Nephron (organoid): ENCODE results near the gene BDH1.

ENCODE experiments used
- H3K27ac Mint-ChIP-seq, 3 experiments: 2 replicates each; pipeline ENCODE4 v1.8.0; 2020; ENCODE audit warnings: mixed read lengths in 3 of 3, mild to moderate bottlenecking in 2 of 3, moderate library complexity in 1 of 3
- H3K27me3 Mint-ChIP-seq: 2 replicates; pipeline ENCODE4 v1.8.0; 2021; ENCODE audit warnings: low read depth, mild to moderate bottlenecking, moderate library complexity, mixed read lengths
- H3K36me3 Mint-ChIP-seq: 2 replicates; pipeline ENCODE4 v1.8.0; 2020; ENCODE audit warnings: low read depth, mixed read lengths
- H3K4me1 Mint-ChIP-seq: 2 replicates; pipeline ENCODE4 v1.8.0; 2020; ENCODE audit warnings: mixed read lengths
- H3K4me3 Mint-ChIP-seq, 3 experiments: 2 replicates each; pipeline ENCODE4 v1.8.0; 2020; ENCODE audit warnings: mild to moderate bottlenecking in 3 of 3, mixed read lengths in 3 of 3, moderate library complexity in 2 of 3
- H3K9me3 Mint-ChIP-seq: 2 replicates; pipeline ENCODE4 v1.8.0; 2020; ENCODE audit warnings: mixed read lengths
- CTCF ChIP-seq, 3 experiments: fragments of 200-600 bp; sonication (generic); IDR thresholded peaks; one replicate each; pipeline ENCODE4 v1.5.0; 2021; ENCODE audit warnings: antibody characterized with exemption in 3 of 3; ENCODE audit not compliant: unreplicated experiment in 3 of 3

Gene BDH1

GRCh38 chr3:197511130-197511529 is 44.6 kb downstream of the BDH1 start:
- H3K4me3 Mint-ChIP-seq: no peak overlapping the region
- H3K4me1 Mint-ChIP-seq: peaks cover 19% of the 10 kb centered on the region
- H3K9me3 Mint-ChIP-seq: no peaks in the 10 kb centered on the region
- TF ChIP-seq CTCF (IDR thresholded peaks at IDR 0.05; ENCODE audit: unreplicated experiment in 3 of 3): no peak
- peaks cover 4% of the 10 kb centered on the region for H3K27me3 Mint-ChIP-seq
- no peak overlapping the region for H3K27ac Mint-ChIP-seq
- H3K36me3 Mint-ChIP-seq: no peaks in the 10 kb centered on the region

GRCh38 chr3:197510642-197511018 is 45.1 kb downstream of the BDH1 start:
- Mint-ChIP-seq H3K27ac (no peak overlapping the region), H3K4me3 (no peak overlapping the region), H3K9me3 (no peaks in the 10 kb centered on the region), H3K4me1 (peaks cover 18% of the 10 kb centered on the region), H3K36me3 (no peaks in the 10 kb centered on the region), H3K27me3 (peaks cover 4% of the 10 kb centered on the region)
- TF ChIP-seq CTCF (IDR thresholded peaks at IDR 0.05; ENCODE audit: unreplicated experiment in 3 of 3): no peak

- H3K4me1 Mint-ChIP-seq: peaks cover 32% of the 10 kb centered on the region
- peak overlapping the region; percentile 67 to 77 (median 73) for H3K27ac Mint-ChIP-seq
- peaks cover 8% of the 10 kb centered on the region for H3K27me3 Mint-ChIP-seq
- no peak for TF ChIP-seq CTCF (IDR thresholded peaks at IDR 0.05; ENCODE audit: unreplicated experiment in 3 of 3)
- no peaks in the 10 kb centered on the region for H3K9me3 Mint-ChIP-seq
- no peaks in the 10 kb centered on the region for H3K36me3 Mint-ChIP-seq
- H3K4me3 Mint-ChIP-seq: peak overlapping the region; percentile 63 to 82 (median 81)
Measured at GRCh38 chr3:197508924-197509775, 46.6 kb downstream of the BDH1 start.

GRCh38 chr3:197508461-197508860 is 47.3 kb downstream of the BDH1 start:
- H3K27me3 Mint-ChIP-seq: peaks cover 8% of the 10 kb centered on the region
- no peak for TF ChIP-seq CTCF (IDR thresholded peaks at IDR 0.05; ENCODE audit: unreplicated experiment in 3 of 3)
- H3K36me3 Mint-ChIP-seq: no peaks in the 10 kb centered on the region
- no peak overlapping the region for H3K27ac Mint-ChIP-seq
- peaks cover 32% of the 10 kb centered on the region for H3K4me1 Mint-ChIP-seq
- H3K9me3 Mint-ChIP-seq: no peaks in the 10 kb centered on the region
- H3K4me3 Mint-ChIP-seq: no peak overlapping the region

- Mint-ChIP-seq H3K27me3 (peaks cover 8% of the 10 kb centered on the region), H3K9me3 (no peaks in the 10 kb centered on the region), H3K4me3 (no peak overlapping the region), H3K4me1 (peaks cover 34% of the 10 kb centered on the region), H3K27ac (peak overlapping the region in 2 of 3 experiments; percentile 54 to 62), H3K36me3 (no peaks in the 10 kb centered on the region)
- no peak for TF ChIP-seq CTCF (IDR thresholded peaks at IDR 0.05; ENCODE audit: unreplicated experiment in 3 of 3)
Measured at GRCh38 chr3:197508051-197508451, 47.7 kb downstream of the BDH1 start.

GRCh38 chr3:197507541-197507940 is 48.2 kb downstream of the BDH1 start:
- Mint-ChIP-seq H3K4me1 (peaks cover 39% of the 10 kb centered on the region), H3K36me3 (no peaks in the 10 kb centered on the region), H3K4me3 (no peak overlapping the region), H3K9me3 (no peaks in the 10 kb centered on the region), H3K27me3 (peaks cover 8% of the 10 kb centered on the region), H3K27ac (peak overlapping the region in 2 of 3 experiments; percentile 54 to 62)
- TF ChIP-seq CTCF (IDR thresholded peaks at IDR 0.05; ENCODE audit: unreplicated experiment in 3 of 3): no peak
